ENCODE measurements around the gene CCDC68.

The CCDC68 gene

DNA sequence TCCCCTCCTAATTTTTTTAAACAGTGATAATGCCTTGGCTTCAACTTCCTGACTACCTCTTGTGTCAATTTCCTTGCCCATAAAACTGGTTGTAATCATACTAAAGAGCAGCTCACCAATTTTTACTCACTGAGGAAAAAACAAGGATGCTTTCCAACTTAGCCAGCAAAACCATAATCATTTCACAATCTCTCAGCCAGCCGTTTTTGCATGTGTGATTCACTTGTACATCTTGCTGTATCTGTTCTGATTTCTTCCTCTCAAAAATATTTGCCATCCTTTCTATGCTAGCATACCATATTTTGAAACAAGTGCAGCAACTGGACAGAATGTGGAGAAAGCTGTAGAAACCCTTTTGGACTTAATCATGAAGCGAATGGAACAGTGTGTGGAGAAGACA, 70.3 kb downstream of the CCDC68 start:
- Histone ChIP-seq H3K27me3 (replicated peaks; ENCODE audit: control insufficient read depth, insufficient read depth, low read length) (no peaks in the 10 kb centered on the region), H3K36me3 (ENCODE audit: control insufficient read depth, insufficient read depth, low read length) (no peaks in the 10 kb centered on the region), H3K4me3 (replicated peaks; ENCODE audit: low read depth, low read length) (no peak overlapping the region)
- DNase-seq (ENCODE audit: extremely low read depth, insufficient read length): no peak
- no peak for TF ChIP-seq CTCF (IDR thresholded peaks at IDR 0.05; ENCODE audit: insufficient read depth, low read length, poor library complexity, severe bottlenecking)

DNA sequence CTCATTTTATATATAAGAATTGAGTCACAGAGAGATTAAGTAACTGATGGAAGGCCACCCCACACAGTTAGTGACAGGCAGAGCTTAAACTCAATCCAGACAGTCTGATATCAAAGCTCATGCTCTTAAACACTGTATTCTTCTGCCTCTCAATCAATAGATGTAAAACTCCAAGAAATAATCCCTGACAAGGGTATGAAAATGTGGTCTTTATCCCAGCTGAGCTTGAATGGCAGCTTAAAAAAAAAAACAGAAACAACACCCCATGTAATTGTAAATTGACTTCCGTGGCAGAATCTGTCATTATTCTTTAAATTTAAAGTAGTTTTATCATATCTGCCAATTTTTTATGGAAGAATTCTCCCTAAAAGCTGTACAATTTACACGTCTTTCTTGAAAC, 70.9 kb downstream of the CCDC68 start:
- no peaks in the 10 kb centered on the region for H3K36me3 ChIP-seq (ENCODE audit: control insufficient read depth, insufficient read depth, low read length)
- no peak for TF ChIP-seq CTCF (IDR thresholded peaks at IDR 0.05; ENCODE audit: insufficient read depth, low read length, poor library complexity, severe bottlenecking)
- no peak overlapping the region for H3K4me3 ChIP-seq (replicated peaks; ENCODE audit: low read depth, low read length)
- DNase-seq (ENCODE audit: extremely low read depth, insufficient read length): no peak
- H3K27me3 ChIP-seq (replicated peaks; ENCODE audit: control insufficient read depth, insufficient read depth, low read length): no peaks in the 10 kb centered on the region

DNA sequence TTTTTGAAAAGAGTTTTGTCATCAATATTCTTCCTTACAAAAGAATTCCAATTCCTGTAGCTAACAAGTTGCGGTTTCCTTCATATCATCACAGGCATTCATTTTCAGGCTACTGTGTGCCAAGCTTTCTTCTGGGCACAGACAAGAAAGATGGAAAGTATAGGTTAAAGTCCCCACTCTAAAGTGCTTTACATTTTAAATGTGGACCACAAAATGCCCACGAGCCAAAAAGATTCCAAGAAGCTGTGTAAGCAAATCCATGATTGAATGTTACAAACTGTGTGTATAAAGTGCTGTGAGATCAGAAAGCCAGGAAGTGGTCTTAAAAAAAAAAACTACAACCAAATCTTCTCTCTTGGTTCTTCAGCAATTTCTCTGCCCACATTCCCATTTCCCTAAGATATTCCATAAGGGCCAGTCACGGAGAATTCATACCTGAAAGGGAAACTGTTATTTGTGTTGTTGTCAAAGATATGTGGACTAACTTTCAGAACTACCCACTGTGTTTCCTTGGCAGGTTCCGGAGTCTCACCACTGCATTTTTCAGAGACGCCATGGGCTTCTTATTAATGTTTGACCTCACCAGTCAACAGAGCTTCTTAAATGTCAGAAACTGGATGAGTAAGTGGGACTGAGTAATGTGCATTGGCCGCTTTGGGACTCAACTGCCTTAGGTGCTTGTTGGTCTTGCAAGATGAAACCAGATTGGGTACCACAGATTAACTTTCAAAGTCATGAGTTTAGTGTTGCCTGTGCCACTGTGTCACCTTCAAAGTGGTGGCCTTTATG, 75.3 kb downstream of the CCDC68 start:
- TF ChIP-seq CTCF (IDR thresholded peaks at IDR 0.05; ENCODE audit: insufficient read depth, low read length, poor library complexity, severe bottlenecking): no peak
- DNase-seq (ENCODE audit: extremely low read depth, insufficient read length): no peak
- Histone ChIP-seq H3K27me3 (replicated peaks; ENCODE audit: control insufficient read depth, insufficient read depth, low read length) (no peaks in the 10 kb centered on the region), H3K4me3 (replicated peaks; ENCODE audit: low read depth, low read length) (no peak overlapping the region), H3K36me3 (ENCODE audit: control insufficient read depth, insufficient read depth, low read length) (no peaks in the 10 kb centered on the region)

GRCh38 chr18:54882318-54882717, 76.9 kb downstream of the CCDC68 start:
- Histone ChIP-seq H3K27me3 (replicated peaks; ENCODE audit: control insufficient read depth, insufficient read depth, low read length) (no peaks in the 10 kb centered on the region), H3K36me3 (ENCODE audit: control insufficient read depth, insufficient read depth, low read length) (no peaks in the 10 kb centered on the region), H3K4me3 (replicated peaks; ENCODE audit: low read depth, low read length) (no peak overlapping the region)
- no peak for DNase-seq (ENCODE audit: extremely low read depth, insufficient read length)
- no peak for TF ChIP-seq CTCF (IDR thresholded peaks at IDR 0.05; ENCODE audit: insufficient read depth, low read length, poor library complexity, severe bottlenecking)

DNA sequence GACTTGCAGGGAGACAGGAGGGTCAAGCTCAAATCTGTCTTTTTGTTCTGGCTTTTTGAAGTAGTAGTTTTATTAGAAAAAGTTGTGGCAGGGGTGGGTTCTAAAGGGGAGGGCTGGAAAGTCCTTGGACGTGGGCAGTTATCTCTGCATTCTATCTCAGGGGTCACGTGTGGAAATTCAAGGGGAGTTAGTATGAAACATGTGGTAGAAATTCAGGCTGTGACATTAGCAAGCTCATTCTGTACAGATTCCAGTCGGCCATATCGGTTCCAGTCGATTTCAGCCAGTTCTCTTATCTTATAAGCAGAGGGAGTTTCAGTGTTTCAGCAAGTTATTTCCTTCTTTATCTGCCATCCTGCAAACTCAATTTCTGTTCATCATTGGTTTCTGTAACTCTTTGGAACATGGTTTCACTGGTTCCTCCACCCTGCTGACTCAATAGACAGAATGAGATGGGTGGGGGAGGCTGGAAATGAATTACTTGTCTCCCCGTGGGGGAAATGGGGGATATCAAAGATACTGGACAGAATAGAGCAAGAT, 78.0 kb downstream of the CCDC68 start:
- no peak for DNase-seq (ENCODE audit: extremely low read depth, insufficient read length)
- no peaks in the 10 kb centered on the region for H3K27me3 ChIP-seq (replicated peaks; ENCODE audit: control insufficient read depth, insufficient read depth, low read length)
- no peak overlapping the region for H3K4me3 ChIP-seq (replicated peaks; ENCODE audit: low read depth, low read length)
- no peak for TF ChIP-seq CTCF (IDR thresholded peaks at IDR 0.05; ENCODE audit: insufficient read depth, low read length, poor library complexity, severe bottlenecking)
- H3K36me3 ChIP-seq (ENCODE audit: control insufficient read depth, insufficient read depth, low read length): no peaks in the 10 kb centered on the region
